Measurements from ENCODE around the gene MRPL17. TPM values are rescaled to one million over a fixed set of nuclear protein-coding genes. Genes with fewer than 3 reads are reported as not detected.

MRPL17 gene
- total RNA-seq, 2 donors from 2014 or later, result 18.3 to 44.6 TPM

DNA sequence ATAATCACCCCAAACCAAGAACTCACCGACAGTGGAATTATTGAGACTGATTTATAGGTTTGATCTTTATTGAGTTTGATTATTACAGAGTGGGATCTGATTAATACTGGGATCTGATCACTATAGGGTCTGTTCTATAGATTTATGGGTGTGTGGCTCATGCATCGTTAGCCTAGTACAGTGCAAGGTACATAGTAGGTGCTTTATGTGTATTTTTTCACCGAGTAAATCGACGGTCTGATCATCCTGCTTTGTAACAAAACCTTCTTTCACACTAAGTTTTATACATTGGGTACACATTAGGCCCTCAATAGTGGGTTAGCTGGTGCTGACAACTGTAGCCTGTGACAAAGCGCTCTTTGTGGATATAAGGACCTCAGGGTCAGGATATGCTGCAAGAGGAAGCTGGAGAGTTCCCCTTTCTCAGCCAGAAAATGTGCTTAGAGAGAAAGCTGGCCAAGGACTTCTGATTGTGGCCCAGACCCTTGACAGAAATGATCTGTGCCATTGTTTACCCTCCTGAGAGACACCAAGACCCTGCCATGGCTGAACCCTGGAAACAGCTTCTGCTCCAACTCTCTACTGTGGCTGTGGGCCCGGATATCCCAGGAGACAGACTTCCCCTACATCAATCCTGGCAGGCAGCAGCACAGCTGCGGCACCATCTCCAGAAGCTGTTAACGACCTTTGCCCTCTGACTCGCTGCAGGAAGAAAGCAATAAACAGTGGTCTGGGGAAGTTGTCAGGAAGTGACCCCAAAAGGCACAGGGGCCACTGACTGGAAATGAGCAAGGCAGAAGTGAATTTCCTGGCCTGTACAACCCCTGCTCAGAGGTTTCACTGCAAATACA lies 47.8 kb downstream of the MRPL17 start:
- intact Hi-C loops (cut with DNase I), result no loop called here
- TF ChIP-seq, protein P1, sequence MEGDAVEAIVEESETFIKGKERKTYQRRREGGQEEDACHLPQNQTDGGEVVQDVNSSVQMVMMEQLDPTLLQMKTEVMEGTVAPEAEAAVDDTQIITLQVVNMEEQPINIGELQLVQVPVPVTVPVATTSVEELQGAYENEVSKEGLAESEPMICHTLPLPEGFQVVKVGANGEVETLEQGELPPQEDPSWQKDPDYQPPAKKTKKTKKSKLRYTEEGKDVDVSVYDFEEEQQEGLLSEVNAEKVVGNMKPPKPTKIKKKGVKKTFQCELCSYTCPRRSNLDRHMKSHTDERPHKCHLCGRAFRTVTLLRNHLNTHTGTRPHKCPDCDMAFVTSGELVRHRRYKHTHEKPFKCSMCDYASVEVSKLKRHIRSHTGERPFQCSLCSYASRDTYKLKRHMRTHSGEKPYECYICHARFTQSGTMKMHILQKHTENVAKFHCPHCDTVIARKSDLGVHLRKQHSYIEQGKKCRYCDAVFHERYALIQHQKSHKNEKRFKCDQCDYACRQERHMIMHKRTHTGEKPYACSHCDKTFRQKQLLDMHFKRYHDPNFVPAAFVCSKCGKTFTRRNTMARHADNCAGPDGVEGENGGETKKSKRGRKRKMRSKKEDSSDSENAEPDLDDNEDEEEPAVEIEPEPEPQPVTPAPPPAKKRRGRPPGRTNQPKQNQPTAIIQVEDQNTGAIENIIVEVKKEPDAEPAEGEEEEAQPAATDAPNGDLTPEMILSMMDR (IDR thresholded peaks at IDR 0.05), result no peak
- TF ChIP-seq POLR2AphosphoS5 (IDR thresholded peaks at IDR 0.05), result no peak
- TF ChIP-seq POLR2A (IDR thresholded peaks at IDR 0.05), result no peak
- Histone ChIP-seq H3K36me3 (peaks cover 0 to 1% of the 10 kb centered on the region in 2 donors), H3K27me3 (replicated peaks; ENCODE audit: insufficient read depth) (no peaks in the 10 kb centered on the region), H3K9me3 (no peaks in the 10 kb centered on the region), H3K27ac (no peak overlapping the region), H3K4me1 (replicated peaks) (no peaks in the 10 kb centered on the region), H3K4me3 (no peak overlapping the region)
- DNase-seq (ENCODE audit: low spot score), result no peak
- WGBS, result 51% methylated on average over 10 of the region's 10 CpGs

DNA sequence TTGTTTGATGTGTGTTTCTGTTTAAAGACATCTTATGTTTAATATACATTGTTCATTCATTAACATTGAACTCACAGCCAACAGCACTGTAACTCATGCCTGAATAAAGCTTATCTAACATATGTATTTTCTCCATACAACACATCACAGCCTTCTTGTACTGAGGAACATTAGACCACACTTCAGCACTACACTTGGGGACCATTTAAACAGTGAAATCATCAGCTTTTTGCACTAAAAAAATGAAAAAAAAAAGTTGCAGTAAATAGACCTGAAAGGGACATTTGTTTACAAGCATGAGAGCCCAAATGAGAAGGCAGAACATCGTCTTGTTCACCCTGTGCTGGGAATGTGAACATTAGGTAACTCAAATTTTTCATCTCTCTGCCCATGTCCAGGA lies 48.6 kb downstream of the MRPL17 start:
- Histone ChIP-seq H3K36me3 (no peaks in the 10 kb centered on the region), H3K4me3 (no peak overlapping the region), H3K9me3 (no peaks in the 10 kb centered on the region), H3K27ac (no peak overlapping the region), H3K4me1 (replicated peaks) (no peaks in the 10 kb centered on the region), H3K27me3 (replicated peaks; ENCODE audit: insufficient read depth) (no peaks in the 10 kb centered on the region)
- WGBS, result 47% methylated on average over 1 of the region's 1 CpG
- DNase-seq (ENCODE audit: low spot score), result no peak
- TF ChIP-seq, protein P1 (IDR thresholded peaks at IDR 0.05), result no peak
- TF ChIP-seq POLR2AphosphoS5 (IDR thresholded peaks at IDR 0.05) (no peak), POLR2A (IDR thresholded peaks at IDR 0.05) (no peak)
- intact Hi-C loops (cut with DNase I), result no loop called here

DNA sequence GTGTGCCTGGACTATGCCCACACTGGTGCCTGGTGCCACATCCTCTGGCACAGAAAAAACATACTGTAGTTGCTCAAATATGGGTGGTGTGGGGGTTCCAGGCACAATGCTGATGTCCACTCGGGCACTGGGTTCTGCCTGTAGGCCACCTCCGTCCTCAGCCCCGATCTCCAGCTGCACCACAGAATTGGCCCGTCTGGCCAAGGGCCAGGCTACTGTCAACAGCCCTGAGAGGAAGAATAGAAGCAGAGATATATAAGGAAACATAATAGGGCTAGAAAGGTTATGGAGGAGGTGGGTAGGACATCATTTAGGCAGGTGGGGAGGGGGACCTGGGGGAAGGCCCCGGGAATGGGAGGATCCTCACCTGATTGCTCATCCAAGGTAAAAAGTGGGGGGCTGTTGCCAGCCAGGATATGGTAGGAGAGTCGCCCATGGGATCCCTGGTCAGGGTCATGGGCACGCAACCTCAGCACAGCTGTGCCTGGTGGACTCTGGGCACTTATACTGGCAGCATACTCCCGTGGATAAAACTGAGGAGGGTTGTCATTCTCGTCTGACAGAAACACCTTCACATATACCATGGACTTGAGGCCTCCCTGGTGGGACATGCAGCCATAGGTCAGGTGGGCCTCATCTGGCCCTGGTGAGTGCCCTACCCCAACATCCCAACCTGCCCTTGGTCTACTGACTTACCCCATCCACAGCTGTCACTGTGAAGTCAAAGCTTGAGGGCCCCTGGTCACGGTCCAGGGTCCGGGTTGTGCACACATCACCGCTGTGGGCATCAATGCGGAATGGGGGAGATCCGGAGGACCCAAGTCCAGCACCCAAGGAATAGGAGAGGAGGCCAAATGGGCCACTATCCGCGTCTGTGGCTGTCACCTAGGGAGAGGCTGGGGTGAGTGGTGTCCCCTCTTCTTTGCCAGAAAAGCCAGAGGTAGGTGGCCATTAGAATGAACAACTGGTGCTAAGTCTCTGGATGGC lies 49.4 kb downstream of the MRPL17 start:
- intact Hi-C loops (cut with DNase I), result no loop called here
- H3K27me3 ChIP-seq (replicated peaks; ENCODE audit: insufficient read depth), result no peaks in the 10 kb centered on the region
- no peaks in the 10 kb centered on the region for H3K36me3 ChIP-seq
- H3K27ac ChIP-seq, result no peak overlapping the region
- H3K4me1 ChIP-seq (replicated peaks), result no peaks in the 10 kb centered on the region
- no peaks in the 10 kb centered on the region for H3K9me3 ChIP-seq
- DNase-seq (ENCODE audit: low spot score), result no peak
- TF ChIP-seq, protein P1 (IDR thresholded peaks at IDR 0.05), result no peak
- 86% methylated on average over 14 of the region's 16 CpGs for WGBS
- no peak overlapping the region for H3K4me3 ChIP-seq

GRCh38 chr11:6632116-6633073 lies 50.7 kb downstream of the MRPL17 start:
- no peaks in the 10 kb centered on the region for H3K4me1 ChIP-seq (replicated peaks)
- intact Hi-C loops (cut with DNase I), result no loop called here
- H3K27me3 ChIP-seq (replicated peaks; ENCODE audit: insufficient read depth), result no peaks in the 10 kb centered on the region
- no peak overlapping the region for H3K4me3 ChIP-seq
- H3K27ac ChIP-seq, result no peak overlapping the region
- H3K9me3 ChIP-seq, result no peaks in the 10 kb centered on the region
- DNase-seq (ENCODE audit: low spot score), result no peak
- H3K36me3 ChIP-seq, result no peaks in the 10 kb centered on the region
- no peak for TF ChIP-seq POLR2AphosphoS5 (IDR thresholded peaks at IDR 0.05)
- TF ChIP-seq, protein P1 (IDR thresholded peaks at IDR 0.05), result no peak
- TF ChIP-seq POLR2A (IDR thresholded peaks at IDR 0.05), result no peak
- WGBS, result 90% methylated on average over 27 of the region's 29 CpGs

Data from prostate gland (tissue), 2 donors.